DND-41 (cell line): ENCODE results near the gene DLGAP5.

Source experiments
- CTCF ChIP-seq: IDR thresholded peaks from 2 replicates; pipeline ENCODE4 v1.5.1; 2012; ENCODE audit warnings: borderline replicate concordance, low read length, moderate library complexity, mild to moderate bottlenecking; ENCODE audit not compliant: poor library complexity, severe bottlenecking; ENCODE audit errors: extremely low read depth
- EZH2 ChIP-seq: IDR thresholded peaks from 3 replicates; pipeline ENCODE4 v1.6.1; 2012; ENCODE audit warnings: borderline replicate concordance, low read depth, mild to moderate bottlenecking, moderate library complexity, low read length, inconsistent platforms; ENCODE audit not compliant: severe bottlenecking

- no peak for TF ChIP-seq CTCF
- no peak for TF ChIP-seq EZH2
Observed at GRCh38 chr14:55188686-55189295, 2.6 kb downstream of the DLGAP5 start.
